Suppressor macrophage (primary cell): ENCODE results near the gene ANKRD24.
"Not testable (repeated sequence)": the region's sequence is repeated elsewhere in the genome, so short reads cannot be mapped to it uniquely, and the experiment has no call there.

Experiments used
- DNase-seq, 4 experiments: peaks; one replicate each; pipeline ENCODE4 v3.0.0-alpha.2; 2020 to 2022

Gene ANKRD24

GRCh38 chr19:4197625-4198466 lies 15.4 kb downstream of the ANKRD24 start:
- no peak for DNase-seq

DNA sequence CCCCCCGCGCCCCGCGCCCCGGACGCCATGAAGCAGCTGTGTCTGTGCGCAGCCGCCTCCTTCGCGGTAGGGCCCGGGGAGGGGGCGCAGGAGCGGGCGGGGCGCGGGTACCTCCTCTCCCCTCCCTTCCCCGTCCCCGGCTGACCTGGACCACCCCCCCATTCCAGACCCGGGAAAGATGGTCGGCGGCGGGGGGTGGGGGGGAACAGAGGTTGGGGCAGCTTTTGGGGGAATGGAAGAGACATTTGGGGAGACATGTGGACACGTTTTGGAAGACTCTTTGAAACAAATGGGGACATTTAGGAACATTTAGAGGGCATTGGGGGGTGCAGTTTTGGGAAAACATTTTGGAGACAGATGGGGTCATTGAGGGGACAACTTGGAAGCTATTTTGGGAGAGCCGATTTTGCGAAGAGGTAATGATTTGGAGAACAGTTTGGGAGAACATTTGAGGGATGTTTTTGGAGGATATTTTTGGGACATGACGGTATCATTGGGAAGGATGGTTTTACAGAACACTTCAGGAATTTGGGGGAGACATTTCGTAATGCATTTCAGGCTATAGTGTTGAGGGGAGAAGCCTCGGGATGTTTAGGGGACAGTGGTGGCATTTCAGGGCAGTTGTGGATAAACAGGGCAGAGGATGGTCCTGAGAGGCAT lies 16.1 kb downstream of the ANKRD24 start:
- DNase-seq = no peak

GRCh38 chr19:4199699-4200293 lies 17.3 kb downstream of the ANKRD24 start:
- no peak for DNase-seq

DNA sequence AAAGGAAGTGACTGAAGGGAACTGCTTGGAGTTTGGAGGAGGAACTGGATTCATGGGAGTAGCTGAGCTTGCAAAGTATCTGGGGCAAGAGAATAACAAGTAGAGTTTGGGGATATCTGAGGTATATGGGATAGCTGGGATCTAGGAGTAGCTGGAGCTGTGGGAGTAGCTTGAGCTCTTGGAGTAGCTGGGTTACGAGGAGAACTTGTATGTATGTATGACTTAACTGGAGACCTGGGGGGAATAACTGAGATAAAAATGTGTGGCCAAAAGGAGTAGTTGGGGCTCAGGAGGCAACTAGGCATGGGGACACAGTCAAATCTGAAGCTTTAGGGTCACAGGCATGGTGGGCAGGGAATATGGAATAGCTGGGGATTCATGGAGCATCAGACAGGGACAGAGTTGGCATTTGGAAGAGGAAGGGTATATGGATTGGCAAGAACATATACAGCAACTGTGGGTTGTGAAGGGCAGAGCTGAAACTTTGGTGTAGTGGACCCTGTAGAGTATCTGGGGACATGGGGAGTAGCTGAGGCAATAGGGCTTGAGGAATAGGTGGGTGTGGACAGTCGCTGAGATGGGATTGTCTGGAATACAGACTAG lies 18.6 kb downstream of the ANKRD24 start:
- no peak for DNase-seq

GRCh38 chr19:4201798-4202197 lies 19.3 kb downstream of the ANKRD24 start:
- no peak for DNase-seq

DNA sequence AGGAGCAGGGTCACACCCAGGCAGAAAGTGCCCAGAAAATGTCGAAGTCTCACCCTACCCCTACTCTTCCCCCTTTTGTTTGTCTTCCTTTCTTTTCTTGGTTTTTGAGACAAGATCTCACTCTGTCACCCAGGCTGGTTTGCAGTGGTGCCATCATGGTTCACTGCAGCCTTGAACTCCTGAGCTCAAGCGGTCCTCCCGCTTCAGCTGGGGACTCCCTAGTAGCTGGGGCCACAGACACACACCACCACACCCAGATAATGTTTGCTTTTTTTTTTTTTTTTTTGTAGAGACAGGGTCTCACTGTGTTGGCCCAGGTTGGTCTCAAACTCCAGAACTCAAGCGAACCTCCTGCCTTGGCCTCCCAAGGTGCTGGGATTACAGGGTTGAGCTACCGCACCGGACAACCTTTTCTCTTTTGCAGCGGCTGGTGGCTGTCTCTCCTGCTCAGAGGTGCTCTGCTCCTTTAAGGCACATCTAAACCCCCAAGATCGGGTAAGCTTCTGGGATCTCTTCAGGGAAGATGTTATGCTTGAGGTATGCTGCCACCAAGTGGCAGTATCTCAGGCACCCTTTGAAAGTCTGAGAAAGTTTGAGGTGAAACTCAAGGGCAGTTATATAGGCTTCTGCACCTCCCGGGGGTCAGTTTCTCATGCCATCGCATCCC lies 24.5 kb downstream of the ANKRD24 start:
- peak in 3 of 4 experiments; percentile 34 to 42 (median 40) for DNase-seq

GRCh38 chr19:4208385-4209094 lies 26.1 kb downstream of the ANKRD24 start:
- peak; percentile 29 to 60 (median 48) for DNase-seq

- no peak for DNase-seq
Observed at GRCh38 chr19:4210166-4210731, 27.8 kb downstream of the ANKRD24 start.

DNA sequence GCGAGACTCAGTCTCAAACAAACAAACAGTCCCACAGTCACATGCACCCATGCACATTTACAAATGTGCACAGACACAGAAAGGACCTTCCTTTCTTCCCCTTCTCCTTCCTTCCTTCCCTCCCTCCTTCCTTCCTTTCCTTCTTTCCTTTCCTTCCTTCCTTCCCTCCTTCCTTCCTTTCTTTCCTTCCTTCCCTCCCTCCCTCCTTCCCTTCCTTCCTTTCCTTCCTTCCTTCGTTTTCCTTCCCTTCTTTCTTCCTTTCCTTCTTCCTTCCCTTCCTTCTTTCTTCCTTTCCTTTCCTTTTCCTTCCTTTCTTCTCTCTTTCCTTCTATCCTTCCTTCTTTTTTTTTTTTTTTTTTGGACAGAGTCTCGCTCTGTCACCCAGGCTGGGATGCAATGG lies 30.6 kb downstream of the ANKRD24 start:
- DNase-seq = no peak

- no peak for DNase-seq
Observed at GRCh38 chr19:4215807-4216206, 33.3 kb downstream of the ANKRD24 start.

DNA sequence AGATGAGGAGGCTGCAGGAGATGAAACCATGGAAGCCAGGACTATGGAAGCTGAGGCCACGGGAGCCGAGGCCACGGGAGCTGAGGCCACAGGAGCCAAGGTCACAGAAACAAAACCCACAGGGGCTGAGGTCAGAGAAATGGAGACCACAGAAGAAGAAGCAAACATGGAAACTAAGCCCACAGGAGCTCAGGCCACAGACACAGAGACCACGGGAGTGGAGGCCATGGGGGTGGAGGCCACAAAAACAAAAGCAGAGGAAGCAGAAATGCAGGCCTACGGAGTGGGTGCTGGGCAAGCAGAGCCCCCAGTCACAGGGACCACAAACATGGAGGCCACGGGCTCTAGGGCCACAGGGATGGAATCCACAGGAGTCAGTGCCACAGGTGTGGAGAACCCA lies 34.4 kb downstream of the ANKRD24 start:
- no peak for DNase-seq

DNA sequence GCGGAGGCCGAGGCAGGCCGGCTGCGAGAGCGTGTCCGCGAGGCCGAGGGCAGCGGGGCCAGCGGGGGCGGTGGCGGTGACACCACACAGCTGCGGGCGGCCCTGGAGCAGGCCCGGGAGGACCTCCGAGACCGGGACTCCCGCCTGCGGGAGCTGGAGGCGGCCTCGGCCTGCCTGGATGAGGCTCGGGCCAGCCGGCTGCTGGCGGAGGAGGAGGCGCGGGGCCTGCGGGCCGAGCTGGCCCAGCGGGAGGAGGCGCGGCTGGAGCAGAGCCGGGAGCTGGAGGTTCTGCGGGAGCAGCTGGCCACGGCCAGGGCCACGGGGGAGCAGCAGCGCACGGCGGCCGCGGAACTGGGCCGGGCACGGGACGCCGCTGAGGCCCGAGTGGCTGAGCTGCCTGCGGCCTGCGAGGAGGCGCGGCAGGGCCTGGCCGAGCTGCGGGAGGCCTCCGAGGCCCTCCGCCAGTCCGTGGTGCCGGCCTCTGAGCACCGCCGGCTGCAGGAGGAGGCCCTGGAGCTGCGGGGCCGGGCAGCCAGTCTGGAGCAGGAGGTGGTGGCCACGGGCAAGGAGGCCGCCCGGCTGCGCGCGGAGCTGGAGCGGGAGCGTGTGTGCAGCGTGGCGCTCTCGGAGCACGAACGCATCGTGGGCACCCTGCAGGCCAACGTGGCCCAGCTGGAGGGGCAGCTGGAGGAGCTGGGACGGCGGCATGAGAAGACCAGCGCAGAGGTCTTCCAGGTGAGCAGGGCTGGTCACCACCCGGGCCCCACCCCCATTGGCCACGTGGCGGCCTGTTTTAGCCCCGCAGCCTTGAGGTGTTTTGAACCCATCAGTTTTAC lies 35.2 kb downstream of the ANKRD24 start:
- DNase-seq = no peak

GRCh38 chr19:4218523-4218922 lies 36.0 kb downstream of the ANKRD24 start:
- DNase-seq = not testable (repeated sequence)

GRCh38 chr19:4220188-4220587 lies 37.7 kb downstream of the ANKRD24 start:
- no peak for DNase-seq

GRCh38 chr19:4224470-4224869 lies 42.0 kb downstream of the ANKRD24 start:
- DNase-seq = no peak

GRCh38 chr19:4225885-4226284 lies 43.4 kb downstream of the ANKRD24 start:
- no peak for DNase-seq

DNA sequence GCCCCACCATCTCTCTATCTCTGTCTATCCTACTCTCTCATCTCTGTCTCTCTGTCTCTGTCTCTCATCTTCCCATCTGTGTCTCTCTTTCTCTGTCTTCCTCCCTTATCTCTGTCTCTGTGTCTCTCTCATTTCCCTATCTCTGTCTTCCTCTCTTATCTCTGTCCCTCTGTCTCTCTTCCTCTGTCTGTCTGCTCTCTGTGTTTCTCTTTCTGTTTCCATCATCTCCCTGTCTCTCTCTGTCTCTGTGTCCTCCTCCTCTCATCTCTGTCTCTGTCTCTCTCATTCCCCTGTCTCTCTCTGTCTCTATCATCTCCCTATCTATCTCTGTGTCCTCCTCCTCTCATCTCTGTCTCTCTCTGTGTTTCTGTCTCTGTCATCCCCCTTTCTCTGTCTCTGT lies 45.3 kb downstream of the ANKRD24 start:
- no peak for DNase-seq

- no peak for DNase-seq
Observed at GRCh38 chr19:4228765-4229178, 46.3 kb downstream of the ANKRD24 start.

DNA sequence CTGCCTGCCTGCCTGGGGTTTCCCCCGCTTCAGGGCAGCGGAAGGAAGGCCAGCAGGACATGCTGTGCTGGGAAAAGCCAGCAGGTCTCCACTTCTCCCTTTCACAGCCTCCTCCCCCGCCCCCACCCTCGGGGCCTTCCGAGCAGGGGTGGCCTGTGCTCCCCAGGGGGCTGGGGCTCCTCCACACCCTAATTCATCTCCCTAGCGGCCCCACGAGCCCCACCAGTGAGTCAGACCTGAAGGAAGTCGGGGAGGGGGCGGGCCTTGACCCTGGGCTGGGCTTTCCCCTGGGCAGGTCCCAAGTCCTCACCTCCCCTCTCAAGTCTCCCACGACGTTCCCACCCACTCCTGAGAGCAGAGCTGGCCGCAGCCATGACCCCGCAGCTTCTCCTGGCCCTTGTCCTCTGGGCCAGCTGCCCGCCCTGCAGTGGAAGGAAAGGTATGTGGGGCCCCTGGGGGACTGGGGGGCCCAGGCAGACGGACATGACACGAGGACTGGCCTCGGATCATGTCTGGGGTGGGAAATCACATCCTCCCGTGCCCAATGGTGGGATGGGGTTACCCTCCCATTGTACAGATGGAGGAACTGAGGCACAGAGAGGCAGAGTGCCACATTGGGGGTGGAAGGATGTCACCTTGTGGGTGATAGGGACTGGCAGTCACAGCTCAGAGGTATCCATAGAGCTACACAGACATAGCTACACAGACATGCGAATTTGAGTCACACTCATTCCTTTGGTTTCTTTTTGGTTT lies 46.9 kb downstream of the ANKRD24 start, which contains the start of gene EBI3:
Gene EBI3 (plus strand): TSS at position 345 of the 753 bp plus-strand sequence. CDS start 28 bp downstream, at position 373.
- DNase-seq = peak; percentile 39 to 70 (median 54)

DNA sequence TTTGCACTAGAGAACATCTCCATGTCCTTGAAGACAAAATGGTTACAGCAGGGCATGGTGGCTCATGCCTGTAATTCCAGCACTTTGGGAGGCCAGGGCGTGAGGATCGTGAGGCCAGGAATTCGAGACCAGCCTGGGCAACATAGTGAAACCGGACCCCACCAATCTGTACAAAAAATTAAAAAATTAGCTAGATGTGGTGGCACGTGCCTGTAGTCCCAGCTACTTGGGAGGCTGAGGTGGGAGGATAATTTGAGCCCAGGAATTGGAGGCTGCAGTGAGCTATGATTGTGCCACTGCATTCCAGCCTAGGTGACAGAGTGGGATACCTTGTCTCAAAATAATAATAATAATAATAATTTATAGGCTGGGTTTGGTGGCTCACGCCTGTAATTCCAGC lies 47.7 kb downstream of the ANKRD24 start:
- not testable (repeated sequence) for DNase-seq
